Large intestine (tissue), 3 donors: ENCODE data around the gene ECE2. TPM values are rescaled to one million over a fixed set of nuclear protein-coding genes. Genes with fewer than 3 reads are reported as not detected.

Experiments
- DNase-seq, 2 donors: peaks; one replicate each; pipeline versions ENCODE4 v3.0.0 to v3.0.0-alpha.2; 2013
- H3K27ac ChIP-seq: one replicate; pipeline ENCODE4 v1.5.1; 2013; ENCODE audit warnings: low read length
- H3K27me3 ChIP-seq: 2 replicates; pipeline ENCODE4 v1.6.1; 2013; ENCODE audit warnings: low read length; ENCODE audit not compliant: control insufficient read depth, insufficient read depth
- H3K36me3 ChIP-seq: 2 replicates; pipeline ENCODE4 v1.6.1; 2013; ENCODE audit warnings: low read length; ENCODE audit not compliant: control insufficient read depth, insufficient read depth
- H3K4me1 ChIP-seq: one replicate; pipeline ENCODE4 v1.6.1; 2013; ENCODE audit warnings: low read length; ENCODE audit not compliant: control insufficient read depth, insufficient read depth
- H3K4me3 ChIP-seq: one replicate; pipeline ENCODE4 v1.5.1; 2013; ENCODE audit warnings: low read length
- H3K9me3 ChIP-seq: one replicate; pipeline ENCODE4 v1.6.1; 2013; ENCODE audit warnings: mild to moderate bottlenecking, low read depth, low read length, moderate library complexity; ENCODE audit not compliant: control insufficient read depth
- WGBS: methylation state at CpG from one replicate; pipeline ENCODE4 v1.1.5; 2013; ENCODE audit warnings: low lambda C conversion rate; ENCODE audit not compliant: insufficient coverage; 5-methylcytosine and 5-hydroxymethylcytosine counted together
- polyA plus RNA-seq: library from polyadenylated mRNA; unstranded; fragments of 120-200 nt; gene quantifications from one replicate; pipeline ENCODE4 v1.2.1, GENCODE V29; 2013

The ECE2 gene
- polyA plus RNA-seq, 1 donor = 1.4 TPM

DNA sequence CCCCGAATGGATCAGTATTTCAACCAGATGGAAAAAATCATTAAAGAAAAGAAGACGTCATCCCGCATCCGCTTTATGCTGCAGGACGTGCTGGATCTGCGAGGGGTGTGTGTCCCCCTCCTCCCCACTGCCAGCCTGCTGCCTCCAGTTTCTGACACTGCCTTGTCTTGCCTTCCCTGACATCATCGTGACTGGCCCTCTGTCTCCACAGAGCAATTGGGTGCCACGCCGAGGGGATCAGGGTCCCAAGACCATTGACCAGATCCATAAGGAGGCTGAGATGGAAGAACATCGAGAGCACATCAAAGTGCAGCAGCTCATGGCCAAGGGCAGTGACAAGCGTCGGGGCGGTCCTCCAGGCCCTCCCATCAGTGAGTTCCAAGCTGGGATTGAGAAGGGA, 49.4 kb downstream of the ECE2 start:
- Histone ChIP-seq H3K27me3 (no peaks in the 10 kb centered on the region), H3K36me3 (peaks cover 98% of the 10 kb centered on the region), H3K4me3 (no peak overlapping the region), H3K27ac (no peak overlapping the region), H3K9me3 (no peaks in the 10 kb centered on the region), H3K4me1 (no peaks in the 10 kb centered on the region)
- no peak for DNase-seq
- WGBS = no CpG with 5 or more reads among the region's 13 CpGs

DNA sequence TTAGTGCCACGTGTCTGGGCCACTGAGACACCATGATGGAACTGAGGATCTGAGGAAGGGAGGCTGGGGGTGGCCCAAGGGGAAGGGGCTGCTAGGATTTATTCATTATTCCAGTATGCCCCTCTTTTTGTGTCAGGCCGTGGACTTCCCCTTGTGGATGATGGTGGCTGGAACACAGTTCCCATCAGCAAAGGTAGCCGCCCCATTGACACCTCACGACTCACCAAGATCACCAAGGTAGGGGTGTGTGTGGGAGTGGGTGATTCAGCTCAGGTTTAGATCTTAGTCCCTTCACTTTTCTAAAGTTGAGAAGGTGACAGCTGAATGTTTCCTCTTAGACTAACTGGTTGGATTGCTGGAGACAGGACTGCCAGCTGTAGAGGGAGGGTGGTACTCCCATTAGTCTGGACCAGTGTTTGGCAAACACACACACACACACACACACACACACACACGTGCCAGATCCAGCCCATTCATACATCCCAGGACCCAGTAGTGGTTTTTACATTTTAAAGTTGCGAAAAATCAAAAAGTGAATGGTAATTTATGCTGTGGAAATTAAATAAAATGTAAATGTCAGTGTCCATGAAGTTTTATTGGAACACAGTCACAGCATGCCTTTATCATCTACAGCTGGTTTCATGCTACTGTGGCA, 50.0 kb downstream of the ECE2 start:
- no peaks in the 10 kb centered on the region for H3K9me3 ChIP-seq
- H3K4me3 ChIP-seq = no peak overlapping the region
- H3K36me3 ChIP-seq = peaks cover 95% of the 10 kb centered on the region
- no peak overlapping the region for H3K27ac ChIP-seq
- no CpG with 5 or more reads among the region's 6 CpGs for WGBS
- no peaks in the 10 kb centered on the region for H3K4me1 ChIP-seq
- H3K27me3 ChIP-seq = no peaks in the 10 kb centered on the region
- DNase-seq = no peak

DNA sequence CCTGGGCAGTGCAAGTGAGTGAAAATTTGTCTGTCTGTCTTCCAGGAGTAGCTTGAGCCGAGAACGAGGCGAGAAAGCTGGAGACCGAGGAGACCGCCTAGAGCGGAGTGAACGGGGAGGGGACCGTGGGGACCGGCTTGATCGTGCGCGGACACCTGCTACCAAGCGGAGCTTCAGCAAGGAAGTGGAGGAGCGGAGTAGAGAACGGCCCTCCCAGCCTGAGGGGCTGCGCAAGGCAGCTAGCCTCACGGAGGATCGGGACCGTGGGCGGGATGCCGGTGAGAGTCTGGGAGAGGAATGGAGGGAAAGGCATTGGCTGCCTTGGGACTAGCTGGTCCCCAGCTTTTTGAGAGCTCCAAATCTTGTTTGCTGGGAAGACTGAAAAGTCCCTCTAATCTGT, 51.3 kb downstream of the ECE2 start:
- WGBS = 80% methylated on average over 1 of the region's 21 CpGs
- Histone ChIP-seq H3K4me1 (no peaks in the 10 kb centered on the region), H3K4me3 (no peak overlapping the region), H3K27me3 (no peaks in the 10 kb centered on the region), H3K27ac (no peak overlapping the region), H3K36me3 (peaks cover 95% of the 10 kb centered on the region), H3K9me3 (no peaks in the 10 kb centered on the region)
- DNase-seq = no peak

DNA sequence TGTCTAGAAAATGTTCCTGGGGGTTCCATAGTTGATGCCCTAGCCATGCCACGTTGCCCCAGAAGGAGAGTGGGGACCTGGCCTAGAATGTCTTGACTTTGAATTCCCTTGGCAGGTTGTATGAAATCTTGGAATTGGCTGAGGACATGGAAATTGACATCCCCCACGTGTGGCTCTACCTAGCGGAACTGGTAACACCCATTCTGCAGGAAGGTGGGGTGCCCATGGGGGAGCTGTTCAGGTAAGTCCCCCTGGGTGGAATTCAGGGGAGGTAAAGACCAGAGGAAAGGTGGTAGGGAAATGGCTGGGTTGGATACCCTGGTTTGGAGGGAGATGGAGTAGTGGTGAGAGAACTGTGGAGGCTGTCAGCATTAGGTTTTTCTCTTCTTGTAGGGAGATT, 52.7 kb downstream of the ECE2 start:
- Histone ChIP-seq H3K36me3 (peaks cover 95% of the 10 kb centered on the region), H3K4me1 (no peaks in the 10 kb centered on the region), H3K4me3 (no peak overlapping the region), H3K27me3 (no peaks in the 10 kb centered on the region), H3K9me3 (no peaks in the 10 kb centered on the region), H3K27ac (no peak overlapping the region)
- WGBS = no CpG with 5 or more reads among the region's 3 CpGs
- no peak for DNase-seq

DNA sequence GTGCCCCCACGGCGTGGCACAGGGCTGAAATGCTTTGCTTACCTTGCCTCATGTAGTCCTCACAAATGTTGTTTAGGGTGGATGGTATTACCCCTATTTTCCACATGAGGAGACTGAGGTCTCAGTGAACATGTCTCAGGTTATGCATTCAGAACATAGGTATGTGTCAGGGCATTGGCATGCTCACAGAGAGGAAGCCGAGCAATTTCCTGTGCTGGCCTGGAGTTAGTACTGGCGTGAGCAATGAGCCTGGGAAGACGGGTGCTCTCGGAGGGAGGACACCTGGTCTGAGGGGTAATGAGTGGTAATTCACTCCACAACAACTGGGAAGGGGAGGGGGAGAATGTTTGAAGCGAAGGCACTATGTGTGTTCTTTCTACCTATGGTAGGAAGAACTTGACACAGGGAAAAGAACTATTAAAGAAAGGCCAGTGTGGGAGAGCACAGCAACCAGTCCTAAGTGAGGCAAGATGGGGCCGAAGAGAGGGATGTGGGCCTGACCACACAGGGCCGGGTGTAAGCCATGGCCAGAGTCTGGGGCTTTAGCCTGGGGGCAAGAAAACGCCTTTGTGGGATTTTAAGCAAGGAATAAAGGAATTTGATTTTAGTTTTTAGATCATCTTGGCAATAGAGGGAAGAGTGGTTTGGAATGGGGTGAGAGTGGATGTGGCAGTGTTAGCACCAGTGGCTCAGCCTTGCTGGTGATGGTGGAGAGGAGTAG, 56.7 kb downstream of the ECE2 start:
- Histone ChIP-seq H3K9me3 (no peaks in the 10 kb centered on the region), H3K27ac (no peak overlapping the region), H3K27me3 (no peaks in the 10 kb centered on the region), H3K36me3 (peaks cover 75% of the 10 kb centered on the region), H3K4me1 (peaks cover 14% of the 10 kb centered on the region), H3K4me3 (no peak overlapping the region)
- no peak for DNase-seq
- 100% methylated on average over 1 of the region's 10 CpGs for WGBS

DNA sequence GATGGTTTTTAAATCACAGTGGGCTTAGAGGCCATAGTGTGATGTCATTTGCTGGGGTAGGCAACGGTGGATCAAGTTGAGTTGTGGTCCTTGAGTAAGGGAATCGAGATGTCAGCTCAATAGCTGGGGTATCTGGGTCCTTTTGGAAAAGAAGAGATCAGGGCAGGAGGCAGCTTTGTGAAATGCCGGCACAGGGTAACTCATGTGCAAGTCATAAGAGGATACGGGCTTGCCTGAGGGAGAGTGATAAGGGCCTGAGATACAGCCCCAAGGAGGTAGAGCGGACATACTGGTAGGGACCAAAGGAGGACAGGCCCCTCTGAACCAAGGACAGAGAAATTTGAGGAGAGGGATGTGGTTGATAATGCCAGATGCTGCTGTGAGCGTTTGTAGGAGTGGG, 57.4 kb downstream of the ECE2 start:
- no peak for DNase-seq
- H3K27me3 ChIP-seq = no peaks in the 10 kb centered on the region
- no peak overlapping the region for H3K27ac ChIP-seq
- no peak overlapping the region for H3K4me3 ChIP-seq
- H3K9me3 ChIP-seq = no peaks in the 10 kb centered on the region
- H3K4me1 ChIP-seq = peaks cover 16% of the 10 kb centered on the region
- WGBS = 100% methylated on average over 1 of the region's 6 CpGs
- H3K36me3 ChIP-seq = peaks cover 68% of the 10 kb centered on the region

DNA sequence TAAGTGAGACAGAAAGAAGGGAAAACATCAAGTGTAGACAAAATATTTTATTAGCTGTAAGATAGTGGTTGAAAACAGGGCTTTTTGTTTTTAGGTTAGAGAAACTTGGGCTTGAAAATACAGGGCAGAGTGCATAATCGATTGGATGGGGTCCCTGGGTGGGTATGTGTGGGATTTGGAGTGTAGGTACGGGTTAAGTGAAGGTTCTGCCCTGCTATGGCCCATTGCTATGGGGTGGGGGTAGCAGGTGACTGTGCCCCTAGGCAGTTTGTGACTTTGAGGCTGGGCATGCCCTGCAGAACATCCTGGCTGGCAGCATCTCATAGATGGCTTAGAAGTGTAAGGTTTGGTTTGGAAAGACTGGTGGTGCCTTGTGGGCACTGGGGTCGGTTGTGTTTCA, 57.9 kb downstream of the ECE2 start:
- H3K36me3 ChIP-seq = peaks cover 63% of the 10 kb centered on the region
- no peaks in the 10 kb centered on the region for H3K9me3 ChIP-seq
- no peak for DNase-seq
- no peaks in the 10 kb centered on the region for H3K27me3 ChIP-seq
- no CpG with 5 or more reads among the region's 3 CpGs for WGBS
- no peak overlapping the region for H3K4me3 ChIP-seq
- peaks cover 19% of the 10 kb centered on the region for H3K4me1 ChIP-seq
- no peak overlapping the region for H3K27ac ChIP-seq

DNA sequence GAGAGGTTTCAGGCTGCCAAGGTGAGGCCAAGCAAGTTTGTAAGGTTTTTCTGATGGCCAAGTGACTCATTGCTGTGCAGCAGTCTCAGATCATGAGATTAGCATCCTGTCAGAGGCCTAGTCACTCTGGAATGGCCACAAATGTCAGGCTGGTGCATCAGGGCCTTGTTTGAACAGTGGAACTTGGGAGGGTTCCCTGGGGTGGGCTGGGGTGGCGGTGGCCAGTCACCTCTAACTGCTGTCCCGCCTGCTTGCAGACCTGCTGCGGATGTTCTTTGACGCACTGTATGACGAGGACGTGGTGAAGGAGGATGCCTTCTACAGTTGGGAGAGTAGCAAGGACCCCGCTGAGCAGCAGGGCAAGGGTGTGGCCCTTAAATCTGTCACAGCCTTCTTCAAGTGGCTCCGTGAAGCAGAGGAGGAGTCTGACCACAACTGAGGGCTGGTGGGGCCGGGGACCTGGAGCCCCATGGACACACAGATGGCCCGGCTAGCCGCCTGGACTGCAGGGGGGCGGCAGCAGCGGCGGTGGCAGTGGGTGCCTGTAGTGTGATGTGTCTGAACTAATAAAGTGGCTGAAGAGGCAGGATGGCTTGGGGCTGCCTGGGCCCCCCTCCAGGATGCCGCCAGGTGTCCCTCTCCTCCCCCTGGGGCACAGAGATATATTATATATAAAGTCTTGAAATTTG, 58.8 kb downstream of the ECE2 start:
- no peak for DNase-seq
- H3K9me3 ChIP-seq = no peaks in the 10 kb centered on the region
- peaks cover 56% of the 10 kb centered on the region for H3K36me3 ChIP-seq
- H3K4me3 ChIP-seq = no peak overlapping the region
- peak overlapping the region; percentile 98 for H3K27ac ChIP-seq
- no peaks in the 10 kb centered on the region for H3K27me3 ChIP-seq
- H3K4me1 ChIP-seq = peaks cover 24% of the 10 kb centered on the region
- no CpG with 5 or more reads among the region's 15 CpGs for WGBS

DNA sequence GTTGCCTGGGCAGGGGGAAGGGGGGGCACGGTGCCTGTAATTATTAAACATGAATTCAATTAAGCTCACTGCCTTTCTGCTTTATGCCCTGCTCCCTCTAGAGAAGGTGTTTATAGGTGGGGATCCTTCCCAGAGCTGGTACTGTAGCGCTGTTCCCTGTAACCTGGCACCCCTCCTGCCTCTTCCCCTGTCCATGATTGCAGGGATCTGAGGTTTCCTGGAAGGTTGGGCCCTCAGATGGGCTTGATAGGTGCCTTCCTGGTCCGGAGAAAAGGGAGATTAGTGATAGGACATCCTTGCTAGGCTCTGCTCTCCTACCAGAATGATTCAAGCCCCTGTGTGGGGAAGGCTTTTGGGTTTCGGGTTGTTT, 59.5 kb downstream of the ECE2 start:
- H3K9me3 ChIP-seq = no peaks in the 10 kb centered on the region
- peak overlapping the region; percentile 73 for H3K4me3 ChIP-seq
- DNase-seq = no peak
- no peaks in the 10 kb centered on the region for H3K27me3 ChIP-seq
- no CpG with 5 or more reads among the region's 4 CpGs for WGBS
- H3K4me1 ChIP-seq = peaks cover 24% of the 10 kb centered on the region
- peaks cover 50% of the 10 kb centered on the region for H3K36me3 ChIP-seq
- H3K27ac ChIP-seq = peak overlapping the region; percentile 98

DNA sequence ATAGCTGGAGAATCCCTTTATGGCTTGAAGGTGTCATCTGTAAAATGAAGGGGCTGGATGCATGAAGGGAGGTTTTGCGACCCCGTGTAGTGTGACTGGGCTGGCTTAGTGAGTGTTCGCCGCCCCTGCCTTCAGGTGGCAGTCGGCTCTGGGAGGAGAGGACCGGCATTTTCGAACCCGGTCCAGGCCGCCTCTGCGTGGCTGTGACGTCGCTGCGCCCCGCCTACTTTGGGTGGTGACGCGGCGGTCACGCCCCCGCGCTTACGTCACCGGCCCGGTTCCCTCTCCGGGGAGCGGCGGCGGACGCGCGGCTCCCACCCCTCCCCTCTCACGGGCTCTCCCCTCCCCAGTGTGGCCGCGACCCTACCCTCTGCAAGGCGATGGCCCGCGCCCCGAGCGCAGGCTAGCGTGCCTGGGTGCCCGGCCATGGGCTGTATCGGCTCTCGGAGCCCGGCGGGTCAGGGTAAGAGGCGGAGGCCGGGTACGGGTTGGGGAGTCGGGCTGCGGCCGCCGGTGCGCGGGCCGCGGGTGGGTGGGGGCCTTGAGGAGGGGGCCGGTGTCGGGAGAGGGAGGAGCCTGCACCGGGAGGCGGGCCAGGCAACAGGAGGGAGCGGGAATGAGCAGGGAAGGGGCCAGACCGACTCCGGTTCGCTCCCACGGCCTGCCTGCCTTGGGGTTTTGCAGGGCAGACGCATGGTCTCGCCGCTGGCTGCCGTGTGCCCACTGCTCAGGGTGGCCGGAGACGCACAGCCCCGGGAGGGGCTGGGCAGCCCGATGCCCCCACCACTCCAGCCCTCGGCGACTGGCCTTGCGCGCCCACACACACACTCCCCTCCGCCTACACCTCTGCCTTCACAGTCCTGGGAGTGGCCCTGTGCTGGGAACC, 60.1 kb downstream of the ECE2 start:
- Histone ChIP-seq H3K4me1 (peaks cover 24% of the 10 kb centered on the region), H3K27ac (peak overlapping the region; percentile 98), H3K4me3 (peak overlapping the region; percentile 73), H3K27me3 (no peaks in the 10 kb centered on the region), H3K9me3 (no peaks in the 10 kb centered on the region), H3K36me3 (peaks cover 46% of the 10 kb centered on the region)
- no CpG with 5 or more reads among the region's 77 CpGs for WGBS
- DNase-seq = peak; percentile 83 to 87
